Measurements from ENCODE around the gene EAF2.

The EAF2 gene

DNA sequence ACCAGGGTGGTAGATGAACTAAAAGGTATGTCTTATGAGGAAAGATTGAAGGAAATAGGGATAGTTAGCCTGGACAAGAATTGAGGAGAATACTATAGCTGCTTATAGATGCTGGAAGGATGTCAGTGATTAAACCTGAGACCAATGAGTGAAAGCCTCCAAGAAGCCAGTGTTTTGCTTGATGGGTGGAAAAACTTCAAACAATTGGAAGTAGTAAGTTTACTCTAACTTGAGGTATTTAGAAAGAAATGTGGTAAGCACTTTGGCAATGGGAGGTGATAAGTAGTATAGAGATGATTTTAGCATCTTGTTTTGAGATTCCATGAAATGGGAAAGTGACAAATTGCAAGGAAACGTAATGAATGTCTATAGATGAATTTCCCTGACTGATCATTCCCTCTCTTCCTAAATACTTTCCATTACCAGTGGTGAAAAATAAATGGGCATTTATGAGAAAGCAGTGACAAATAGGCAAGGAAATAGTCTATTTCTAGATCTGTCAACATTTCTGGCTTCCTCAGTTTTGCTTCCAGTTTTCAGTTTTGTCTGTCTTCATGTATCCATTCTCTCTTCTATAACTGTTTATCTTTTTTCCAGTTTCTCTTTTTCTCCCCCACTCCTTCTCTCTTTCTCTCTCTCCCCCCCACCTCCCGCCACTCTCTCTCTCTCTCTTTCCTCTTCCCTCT, 78.4 kb downstream of the EAF2 start:
- no peak for DNase-seq (ENCODE audit: low read depth)
- no peak overlapping the region for H3K4me3 ChIP-seq (ENCODE audit: low read length)
- no peak for TF ChIP-seq CTCF (conservative IDR thresholded peaks at IDR 0.05; ENCODE audit: low read depth, low read length)

DNA sequence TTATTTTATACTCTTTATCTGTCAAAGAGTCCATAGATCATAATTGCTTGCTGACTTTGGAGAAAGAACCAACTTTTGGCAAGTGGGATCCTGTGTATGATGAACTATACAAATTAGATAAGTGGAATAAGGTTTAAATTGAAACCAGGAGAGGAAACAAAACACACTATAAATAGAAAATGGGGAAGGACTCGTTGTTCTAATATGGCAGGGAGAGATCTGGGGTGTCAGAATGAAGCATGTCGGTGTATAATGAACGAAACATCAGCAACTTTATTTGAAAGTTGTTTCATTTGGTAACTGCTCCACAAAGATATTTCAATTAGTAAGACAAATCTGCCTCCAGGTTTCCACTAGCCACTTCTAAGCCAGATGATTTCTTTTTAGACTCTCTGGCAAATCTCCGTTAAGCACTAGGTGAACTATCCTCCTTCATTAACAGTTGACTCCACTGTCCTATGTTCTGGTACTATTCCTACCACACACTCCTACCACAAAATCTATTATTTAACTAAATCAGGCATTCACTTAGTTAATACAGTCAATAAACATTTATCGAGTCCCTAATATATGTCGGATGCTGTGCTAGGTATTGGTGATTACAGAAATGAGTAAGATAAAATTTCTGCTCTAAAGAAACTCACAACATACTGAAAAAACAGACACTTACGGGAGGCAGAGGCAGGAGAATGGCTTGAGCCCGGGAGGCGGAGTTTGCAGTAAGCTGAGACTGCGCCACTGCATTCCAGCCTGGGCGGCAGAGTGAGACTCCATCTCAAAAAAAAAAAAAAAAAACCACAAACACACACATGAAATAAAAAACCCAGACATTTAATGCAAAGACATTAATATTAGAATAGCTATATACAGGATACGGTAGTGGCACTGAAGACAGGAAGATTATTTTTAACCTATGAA, 79.3 kb downstream of the EAF2 start:
- H3K4me3 ChIP-seq (ENCODE audit: low read length): no peak overlapping the region
- DNase-seq (ENCODE audit: low read depth): no peak
- TF ChIP-seq CTCF (conservative IDR thresholded peaks at IDR 0.05; ENCODE audit: low read depth, low read length): no peak

- TF ChIP-seq CTCF (conservative IDR thresholded peaks at IDR 0.05; ENCODE audit: low read depth, low read length): no peak
- DNase-seq (ENCODE audit: low read depth): no peak
- no peak overlapping the region for H3K4me3 ChIP-seq (ENCODE audit: low read length)
These were observed 81.2 kb downstream of the EAF2 start for GRCh38 chr3:121916189-121916588.

DNA sequence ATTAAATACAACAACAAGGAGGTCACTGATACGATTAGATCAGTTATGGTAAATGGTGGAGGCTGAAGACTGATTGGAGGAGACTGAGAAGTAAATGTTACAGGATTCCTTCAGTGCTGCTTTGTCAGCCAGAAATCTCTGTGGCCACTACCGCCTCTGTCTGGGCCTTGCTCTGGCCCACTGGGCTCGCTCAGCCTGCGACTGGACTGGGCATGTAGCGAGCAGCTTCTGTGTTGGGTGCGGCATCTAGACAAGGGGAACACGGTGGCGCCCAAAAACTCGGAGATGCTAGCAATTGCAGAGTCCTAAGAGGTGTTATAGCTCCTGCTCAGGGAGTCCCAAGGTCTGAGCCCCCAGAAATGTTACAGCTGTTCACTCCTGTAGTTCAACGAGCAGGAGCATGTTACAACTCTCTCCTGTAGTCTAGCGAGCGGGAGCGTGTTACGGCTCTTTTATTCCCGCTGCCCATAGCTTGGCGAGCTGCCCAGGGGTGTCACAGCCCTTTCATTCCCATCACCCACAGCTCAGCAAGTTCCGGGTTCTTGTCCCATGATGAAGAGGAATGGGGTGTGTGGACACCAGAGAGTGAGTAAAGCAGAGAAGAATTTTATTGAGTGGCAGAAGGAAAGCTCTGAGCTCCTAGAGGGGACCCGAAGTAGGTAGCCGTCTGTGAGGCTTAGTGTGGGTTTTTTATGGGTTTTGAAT, 83.9 kb downstream of the EAF2 start:
- no peak for TF ChIP-seq CTCF (conservative IDR thresholded peaks at IDR 0.05; ENCODE audit: low read depth, low read length)
- no peak for DNase-seq (ENCODE audit: low read depth)
- no peak overlapping the region for H3K4me3 ChIP-seq (ENCODE audit: low read length)

- DNase-seq (ENCODE audit: low read depth): no peak
- no peak for TF ChIP-seq CTCF (conservative IDR thresholded peaks at IDR 0.05; ENCODE audit: low read depth, low read length)
These were observed 89.7 kb downstream of the EAF2 start for GRCh38 chr3:121924734-121925133.

GRCh38 chr3:121926380-121926779, 91.4 kb downstream of the EAF2 start:
- H3K4me3 ChIP-seq (ENCODE audit: low read length): no peak overlapping the region
- TF ChIP-seq CTCF (conservative IDR thresholded peaks at IDR 0.05; ENCODE audit: low read depth, low read length): no peak
- DNase-seq (ENCODE audit: low read depth): no peak

More at GRCh38 chr3:121924734-121925133, 89.7 kb downstream of the EAF2 start:
- no peak overlapping the region for H3K4me3 ChIP-seq (ENCODE audit: low read length)
